BLaER1 treated with 17β-estradiol and CSF1 and Interleukin-3, amounts not matched to agents 10 nM and 100 nM (cell line): ENCODE results near the gene ZFTA.

ENCODE experiments used
- H3K27ac ChIP-seq, 11 experiments: shearing (Covaris generic); formaldehyde crosslinking; 2 replicates each; pipeline ENCODE4 v1.8.1; 2022
- H3K27me3 ChIP-seq, 11 experiments: shearing (Covaris generic); formaldehyde crosslinking; 2 replicates each; pipeline ENCODE4 v1.8.1; 2022
- H3K36me3 ChIP-seq, 11 experiments: shearing (Covaris generic); formaldehyde crosslinking; 2 replicates each; pipeline ENCODE4 v1.8.1; 2022
- H3K4me1 ChIP-seq, 10 experiments: shearing (Covaris generic); formaldehyde crosslinking; 2 replicates each; pipeline ENCODE4 v1.8.1; 2022
- H3K4me2 ChIP-seq, 11 experiments: shearing (Covaris generic); formaldehyde crosslinking; 2 replicates each; pipeline ENCODE4 v1.8.1; 2022
- H3K4me3 ChIP-seq, 10 experiments: shearing (Covaris generic); formaldehyde crosslinking; 2 replicates each; pipeline ENCODE4 v1.8.1; 2022
- H3K9ac ChIP-seq, 11 experiments: shearing (Covaris generic); formaldehyde crosslinking; 2 replicates each; pipeline ENCODE4 v1.8.1; 2022
- H3K9me3 ChIP-seq, 11 experiments: shearing (Covaris generic); formaldehyde crosslinking; replicated peaks in 1 of 11; 2 replicates each; pipeline ENCODE4 v1.8.1; 2022
- H4K20me1 ChIP-seq, 11 experiments: shearing (Covaris generic); formaldehyde crosslinking; 2 replicates each; pipeline ENCODE4 v1.8.1; 2022
- Cebpa-rat ChIP-seq, 11 experiments: shearing (Covaris generic); IDR thresholded peaks; 2 replicates each; pipeline ENCODE4 v1.8.1; 2022

Gene ZFTA

DNA sequence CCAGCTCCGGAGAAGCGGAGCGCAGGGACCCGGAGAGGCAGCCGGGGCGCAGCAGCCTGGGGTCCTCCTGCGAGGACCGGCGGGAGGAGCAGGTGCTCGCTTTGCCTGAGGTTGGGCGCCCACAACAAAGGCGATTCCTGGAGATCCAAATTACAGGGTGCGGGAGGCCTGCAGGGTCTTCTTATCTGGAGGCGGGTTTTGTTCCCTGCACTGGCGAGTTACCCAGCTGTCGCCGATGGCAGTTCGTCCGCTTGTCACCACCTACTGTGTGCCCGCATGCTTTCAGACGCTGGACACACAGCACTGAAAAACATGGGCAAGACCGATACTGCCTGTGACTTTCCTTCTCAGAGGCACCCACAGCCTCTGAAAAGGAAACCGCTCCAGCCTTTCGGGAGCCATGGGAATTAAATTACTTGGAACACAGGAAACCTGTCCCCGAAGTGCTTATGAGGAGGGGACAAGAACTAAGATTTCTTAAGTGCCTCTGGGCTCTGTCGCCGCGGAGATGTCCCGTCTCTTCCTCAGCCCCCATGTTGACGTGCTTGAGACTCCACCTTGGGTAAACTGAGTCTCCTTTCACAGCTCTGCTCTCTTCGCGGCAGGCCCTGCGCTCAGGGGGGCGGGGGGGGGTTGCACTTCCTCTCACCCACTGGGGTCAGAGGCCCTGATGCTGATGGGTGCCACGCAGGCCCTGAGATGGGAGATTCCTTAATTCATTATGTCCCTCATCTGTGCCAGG is 1.3 kb upstream of the ZFTA start:
- H3K4me2 ChIP-seq, result peak overlapping the region; percentile 67 to 100 (median 98)
- TF ChIP-seq Cebpa-rat (IDR thresholded peaks at IDR 0.05), result no peak
- peaks cover 15 to 38% (median 27%) of the 10 kb centered on the region in 11 experiments for H3K27me3 ChIP-seq
- no peaks in the 10 kb centered on the region for H3K9me3 ChIP-seq
- H3K27ac ChIP-seq, result peak overlapping the region in 9 of 11 experiments; percentile 69 to 90 (median 86); a peak in 14 of 22 replicates
- peaks cover 0 to 43% (median 32%) of the 10 kb centered on the region in 11 experiments; a peak in 19 of 22 replicates for H4K20me1 ChIP-seq
- peak overlapping the region; percentile 77 to 97 (median 92) for H3K4me3 ChIP-seq
- H3K9ac ChIP-seq, result peak overlapping the region; percentile 81 to 94 (median 90)
- peaks cover 0 to 18% (median 12%) of the 10 kb centered on the region in 11 experiments; a peak in 15 of 22 replicates for H3K36me3 ChIP-seq
- H3K4me1 ChIP-seq, result peaks cover 25 to 37% (median 35%) of the 10 kb centered on the region in 10 experiments

DNA sequence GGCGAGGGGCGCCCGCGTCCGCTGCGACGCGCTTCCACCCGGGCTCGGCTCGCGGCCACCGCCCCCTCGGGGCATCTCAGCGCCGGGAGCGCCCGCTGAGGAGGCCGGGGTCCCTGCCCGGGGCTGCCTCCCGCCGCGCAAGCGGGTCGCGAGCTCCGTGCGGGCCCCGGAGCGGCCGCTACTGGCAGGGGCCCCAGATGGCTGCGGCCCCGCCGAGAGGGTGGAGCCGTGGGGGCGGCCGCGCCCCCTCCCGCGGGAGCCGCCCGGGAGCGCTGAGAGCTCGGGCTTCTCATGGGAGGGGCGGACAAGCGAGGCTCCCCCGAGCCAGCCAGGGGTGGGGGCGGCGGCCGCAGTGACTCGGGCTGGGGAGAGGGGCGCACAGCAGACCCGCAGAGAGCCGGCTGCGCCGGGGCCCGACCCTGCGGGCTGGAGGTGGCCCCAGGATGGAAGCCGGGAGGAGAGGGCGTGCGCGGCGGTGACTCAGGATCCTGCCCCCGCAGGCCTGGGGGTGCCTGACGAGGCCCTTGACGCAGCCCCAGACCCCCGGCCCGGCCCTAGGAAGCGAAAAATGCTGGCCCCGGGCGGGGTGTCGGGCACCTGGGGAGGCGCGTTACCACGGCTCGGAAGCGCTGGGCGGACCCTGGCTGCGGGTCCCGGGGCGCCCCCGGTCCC is 603 bp upstream of the ZFTA start:
- peaks cover 0 to 25% (median 19%) of the 10 kb centered on the region in 11 experiments; a peak in 19 of 22 replicates for H3K36me3 ChIP-seq
- H3K4me2 ChIP-seq, result peak overlapping the region; percentile 67 to 100 (median 98)
- H3K9ac ChIP-seq, result peak overlapping the region; percentile 81 to 94 (median 90)
- peaks cover 25 to 39% (median 37%) of the 10 kb centered on the region in 10 experiments for H3K4me1 ChIP-seq
- H4K20me1 ChIP-seq, result peaks cover 0 to 50% (median 39%) of the 10 kb centered on the region in 11 experiments; a peak in 19 of 22 replicates
- peaks cover 15 to 38% (median 27%) of the 10 kb centered on the region in 11 experiments for H3K27me3 ChIP-seq
- H3K4me3 ChIP-seq, result peak overlapping the region; percentile 77 to 97 (median 92)
- peak overlapping the region; percentile 42 to 90 (median 82); a peak in 21 of 22 replicates for H3K27ac ChIP-seq
- no peak for TF ChIP-seq Cebpa-rat (IDR thresholded peaks at IDR 0.05)
- H3K9me3 ChIP-seq, result no peaks in the 10 kb centered on the region

GRCh38 chr11:63767565-63768236 is 874 bp downstream of the ZFTA start:
- H3K27ac ChIP-seq, result peak overlapping the region; percentile 28 to 90 (median 82); a peak in 21 of 22 replicates
- H3K9me3 ChIP-seq, result no peaks in the 10 kb centered on the region
- peak overlapping the region; percentile 81 to 94 (median 90) for H3K9ac ChIP-seq
- TF ChIP-seq Cebpa-rat (IDR thresholded peaks at IDR 0.05), result no peak
- H3K4me1 ChIP-seq, result peaks cover 25 to 39% (median 37%) of the 10 kb centered on the region in 10 experiments
- H4K20me1 ChIP-seq, result peaks cover 0 to 64% (median 49%) of the 10 kb centered on the region in 11 experiments; a peak in 19 of 22 replicates
- H3K4me2 ChIP-seq, result peak overlapping the region; percentile 67 to 100 (median 98)
- H3K27me3 ChIP-seq, result peaks cover 15 to 37% (median 27%) of the 10 kb centered on the region in 11 experiments
- peak overlapping the region; percentile 77 to 97 (median 92) for H3K4me3 ChIP-seq
- peaks cover 6 to 38% (median 32%) of the 10 kb centered on the region in 11 experiments; a peak in 21 of 22 replicates for H3K36me3 ChIP-seq

DNA sequence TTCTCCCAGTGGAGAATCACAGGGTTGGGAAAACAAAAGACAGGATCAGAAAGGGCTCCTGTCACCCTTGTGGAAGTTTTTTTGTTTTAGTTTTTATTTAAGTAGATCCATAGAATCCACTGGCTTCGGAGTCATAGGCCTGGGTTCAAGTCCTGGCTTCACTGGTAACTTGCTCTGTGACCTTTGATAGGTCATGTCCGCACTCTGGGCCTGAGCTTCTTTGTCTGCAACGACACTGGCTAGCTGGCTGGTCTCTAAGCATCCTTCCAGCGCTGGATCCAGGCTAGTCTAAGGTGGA is 1.4 kb downstream of the ZFTA start:
- Histone ChIP-seq H3K4me3 (peak overlapping the region; percentile 77 to 97 (median 92)), H3K27ac (peak overlapping the region in 9 of 11 experiments; percentile 79 to 90 (median 86); a peak in 14 of 22 replicates), H3K9ac (peak overlapping the region; percentile 81 to 94 (median 90); a peak in 21 of 22 replicates), H4K20me1 (peaks cover 0 to 69% (median 54%) of the 10 kb centered on the region in 11 experiments; a peak in 19 of 22 replicates), H3K9me3 (no peaks in the 10 kb centered on the region), H3K27me3 (peaks cover 15 to 32% (median 27%) of the 10 kb centered on the region in 11 experiments), H3K36me3 (peaks cover 7 to 43% (median 37%) of the 10 kb centered on the region in 11 experiments; a peak in 21 of 22 replicates), H3K4me2 (peak overlapping the region; percentile 67 to 100 (median 98)), H3K4me1 (peaks cover 25 to 39% (median 37%) of the 10 kb centered on the region in 10 experiments)
- TF ChIP-seq Cebpa-rat (IDR thresholded peaks at IDR 0.05), result no peak

GRCh38 chr11:63766531-63767235 is 1.9 kb downstream of the ZFTA start:
- no peak for TF ChIP-seq Cebpa-rat (IDR thresholded peaks at IDR 0.05)
- Histone ChIP-seq H3K27ac (peak overlapping the region in 6 of 11 experiments; percentile 79 to 90 (median 87); a peak in 9 of 22 replicates), H3K9ac (peak overlapping the region; percentile 11 to 94 (median 90); a peak in 20 of 22 replicates), H3K4me2 (peak overlapping the region; percentile 67 to 100 (median 98)), H3K9me3 (no peaks in the 10 kb centered on the region), H3K4me1 (peaks cover 25 to 39% (median 37%) of the 10 kb centered on the region in 10 experiments), H4K20me1 (peaks cover 0 to 75% (median 59%) of the 10 kb centered on the region in 11 experiments; a peak in 19 of 22 replicates), H3K36me3 (peaks cover 7 to 49% (median 42%) of the 10 kb centered on the region in 11 experiments; a peak in 21 of 22 replicates), H3K4me3 (peak overlapping the region in 9 of 10 experiments; percentile 77 to 97 (median 95); a peak in 17 of 20 replicates), H3K27me3 (peaks cover 15 to 29% (median 27%) of the 10 kb centered on the region in 11 experiments)

- H4K20me1 ChIP-seq, result peaks cover 0 to 84% (median 68%) of the 10 kb centered on the region in 11 experiments; a peak in 20 of 22 replicates
- H3K27me3 ChIP-seq, result peaks cover 15 to 21% (median 18%) of the 10 kb centered on the region in 11 experiments
- H3K9me3 ChIP-seq, result no peaks in the 10 kb centered on the region
- H3K27ac ChIP-seq, result peak overlapping the region in 4 of 11 experiments; percentile 11 to 89 (median 50); a peak in 1 of 22 replicates
- H3K9ac ChIP-seq, result peak overlapping the region in 10 of 11 experiments; percentile 31 to 94 (median 90); a peak in 14 of 22 replicates
- H3K4me2 ChIP-seq, result peak overlapping the region in 10 of 11 experiments; percentile 83 to 100 (median 98); a peak in 20 of 22 replicates
- peaks cover 10 to 58% (median 51%) of the 10 kb centered on the region in 11 experiments for H3K36me3 ChIP-seq
- H3K4me1 ChIP-seq, result peaks cover 25 to 39% (median 37%) of the 10 kb centered on the region in 10 experiments
- H3K4me3 ChIP-seq, result 0 out of 20 replicates have a peak overlapping the region, but pooled peaks of 1 of the 10 experiments have one; percentile 95
- no peak for TF ChIP-seq Cebpa-rat (IDR thresholded peaks at IDR 0.05)
Measured at GRCh38 chr11:63765688-63766241, 2.8 kb downstream of the ZFTA start.
